B cell (primary cell): ENCODE measurements around the gene XRCC4.

Source experiments
- CTCF ChIP-seq: fragments of 200-600 bp; IDR thresholded peaks from one replicate; pipeline ENCODE4 v1.8.0; 2022; ENCODE audit warnings: antibody characterized with exemption, mild to moderate bottlenecking
- EZH2 ChIP-seq: IDR thresholded peaks from 2 replicates; pipeline ENCODE4 v1.6.1; 2012; ENCODE audit warnings: borderline replicate concordance, low read depth, mild to moderate bottlenecking, moderate library complexity, low read length; ENCODE audit not compliant: insufficient read depth, poor library complexity, severe bottlenecking

DNA sequence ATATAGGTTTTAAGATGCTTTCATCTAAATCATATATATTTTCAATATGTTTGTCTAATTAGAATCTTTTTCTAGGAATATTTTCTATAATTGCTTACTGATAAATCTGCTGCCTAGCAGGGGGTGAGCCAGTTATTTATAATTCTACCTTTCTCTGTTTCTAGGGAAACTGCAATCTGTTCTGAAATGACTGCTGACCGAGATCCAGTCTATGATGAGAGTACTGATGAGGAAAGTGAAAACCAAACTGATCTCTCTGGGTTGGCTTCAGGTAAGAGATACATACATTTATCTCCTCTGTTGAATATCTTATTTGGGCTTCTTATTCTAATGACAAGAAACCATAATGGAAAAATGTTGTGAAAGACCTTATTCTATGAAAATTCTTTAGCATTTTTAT lies 127.3 kb downstream of the XRCC4 start:
- TF ChIP-seq EZH2, result no peak
- TF ChIP-seq CTCF, result no peak
